H9 (cell line): Measurements from ENCODE around the gene IREB2. TPM values are rescaled to one million over a fixed set of nuclear protein-coding genes. Genes with fewer than 3 reads are reported as not detected.

Experiments
- DNase-seq: peaks from one replicate; pipeline ENCODE4 v3.0.0-alpha.2; 2017
- H2AFZ ChIP-seq: one replicate; pipeline ENCODE4 v1.6.1; 2013; ENCODE audit warnings: mild to moderate bottlenecking, low read length, control low read depth, moderate library complexity
- H2AK5ac ChIP-seq: 2 replicates; pipeline ENCODE4 v1.6.1; 2013; ENCODE audit warnings: low read length, control low read depth, mixed read lengths; ENCODE audit not compliant: insufficient read length
- H2BK120ac ChIP-seq: one replicate; pipeline ENCODE4 v1.6.1; 2013; ENCODE audit warnings: low read depth, mild to moderate bottlenecking, low read length, control low read depth, inconsistent platforms; ENCODE audit not compliant: poor library complexity, severe bottlenecking
- H2BK12ac ChIP-seq: 2 replicates; pipeline ENCODE4 v1.6.1; 2013; ENCODE audit warnings: low read length, control low read depth, mixed read lengths, low read depth; ENCODE audit not compliant: insufficient read length
- H2BK15ac ChIP-seq: 2 replicates; pipeline ENCODE4 v1.6.1; 2013; ENCODE audit warnings: low read depth, low read length, control low read depth
- H2BK20ac ChIP-seq: one replicate; pipeline ENCODE4 v1.6.1; 2013; ENCODE audit warnings: low read depth, mild to moderate bottlenecking, low read length, control low read depth, inconsistent platforms; ENCODE audit not compliant: poor library complexity, severe bottlenecking
- H2BK5ac ChIP-seq: 2 replicates; pipeline ENCODE4 v1.6.1; 2013; ENCODE audit warnings: low read length, control low read depth, mixed read lengths; ENCODE audit not compliant: insufficient read length
- H3K14ac ChIP-seq: 2 replicates; pipeline ENCODE4 v1.6.1; 2013; ENCODE audit warnings: low read length, control low read depth; ENCODE audit not compliant: insufficient read depth
- H3K18ac ChIP-seq: 2 replicates; pipeline ENCODE4 v1.6.1; 2013; ENCODE audit warnings: low read depth, mild to moderate bottlenecking, mixed read lengths, low read length, control low read depth; ENCODE audit not compliant: insufficient read length
- H3K23ac ChIP-seq: 2 replicates; pipeline ENCODE4 v1.6.1; 2013; ENCODE audit warnings: low read length, control low read depth, mixed read lengths, low read depth; ENCODE audit not compliant: insufficient read length
- H3K23me2 ChIP-seq: 2 replicates; pipeline ENCODE4 v1.6.1; 2013; ENCODE audit warnings: low read depth, mild to moderate bottlenecking, mixed read lengths, low read length, control low read depth; ENCODE audit not compliant: insufficient read length, poor library complexity, severe bottlenecking
- H3K27ac ChIP-seq: 2 replicates; pipeline ENCODE4 v1.5.1; 2013; ENCODE audit warnings: low read length, control low read depth, mixed read lengths, low read depth; ENCODE audit not compliant: insufficient read length
- H3K27me3 ChIP-seq: 2 replicates; pipeline ENCODE4 v1.6.1; 2013; ENCODE audit warnings: low read length, control low read depth, inconsistent platforms; ENCODE audit not compliant: insufficient read depth
- H3K4ac ChIP-seq: 2 replicates; pipeline ENCODE4 v1.6.1; 2013; ENCODE audit warnings: low read depth, mild to moderate bottlenecking, control low read depth, inconsistent platforms, low read length, moderate library complexity
- H3K4me1 ChIP-seq: 2 replicates; pipeline ENCODE4 v1.6.1; 2013; ENCODE audit warnings: low read length, control low read depth, inconsistent platforms; ENCODE audit not compliant: insufficient read depth
- H3K4me2 ChIP-seq: 2 replicates; pipeline ENCODE4 v1.6.1; 2013; ENCODE audit warnings: low read length, control low read depth, mixed read lengths; ENCODE audit not compliant: insufficient read length, insufficient read depth
- H3K56ac ChIP-seq: 2 replicates; pipeline ENCODE4 v1.6.1; 2013; ENCODE audit warnings: low read depth, mild to moderate bottlenecking, mixed read lengths, low read length, control low read depth; ENCODE audit not compliant: insufficient read length
- H3K79me1 ChIP-seq: 2 replicates; pipeline ENCODE4 v1.6.1; 2013; ENCODE audit warnings: low read depth, mild to moderate bottlenecking, moderate library complexity, low read length, control low read depth, inconsistent platforms; ENCODE audit not compliant: insufficient read depth, poor library complexity, severe bottlenecking
- H3K79me2 ChIP-seq: 2 replicates; pipeline ENCODE4 v1.6.1; 2013; ENCODE audit warnings: low read length, control low read depth, inconsistent platforms; ENCODE audit not compliant: insufficient read depth
- H3K9ac ChIP-seq: 2 replicates; pipeline ENCODE4 v1.6.1; 2013; ENCODE audit warnings: low read length, control low read depth, mixed read lengths; ENCODE audit not compliant: insufficient read length; ENCODE audit errors: extremely low read depth
- H3K9me3 ChIP-seq: one replicate; pipeline ENCODE4 v1.6.1; 2013; ENCODE audit warnings: low read depth, low read length, inconsistent platforms; ENCODE audit not compliant: control insufficient read depth
- H3T11ph ChIP-seq: one replicate; pipeline ENCODE4 v1.6.1; 2013; ENCODE audit warnings: mild to moderate bottlenecking, low read length, control low read depth, inconsistent platforms
- H4K20me1 ChIP-seq: one replicate; pipeline ENCODE4 v1.6.1; 2013; ENCODE audit not compliant: control insufficient read depth, insufficient read length, insufficient read depth
- H4K5ac ChIP-seq: 2 replicates; pipeline ENCODE4 v1.6.1; 2013; ENCODE audit warnings: low read depth, mild to moderate bottlenecking, mixed read lengths, low read length, control low read depth; ENCODE audit not compliant: insufficient read length
- H4K8ac ChIP-seq: replicated peaks from 2 replicates; pipeline ENCODE4 v1.6.1; 2013; ENCODE audit warnings: low read length, control low read depth, mixed read lengths, low read depth; ENCODE audit not compliant: insufficient read length
- H4K91ac ChIP-seq: 2 replicates; pipeline ENCODE4 v1.6.1; 2013; ENCODE audit warnings: low read depth, mild to moderate bottlenecking, moderate library complexity, mixed read lengths, low read length, control low read depth; ENCODE audit not compliant: insufficient read length
- H3K27ac Mint-ChIP-seq, 3 experiments: 2 replicates in 2 of 3; 3 replicates in 1 of 3; pipeline ENCODE4 v1.8.0; 2020 to 2021; ENCODE audit warnings: mixed read lengths in 3 of 3, mild to moderate bottlenecking in 1 of 3, moderate library complexity in 1 of 3
- H3K27me3 Mint-ChIP-seq: 2 replicates; pipeline ENCODE4 v1.8.0; 2021; ENCODE audit warnings: low read depth, mild to moderate bottlenecking, moderate library complexity, mixed read lengths
- H3K36me3 Mint-ChIP-seq, 3 experiments: 2 replicates in 2 of 3; 3 replicates in 1 of 3; pipeline ENCODE4 v1.8.0; 2020 to 2021; ENCODE audit warnings: low read depth in 3 of 3, mixed read lengths in 3 of 3; ENCODE audit not compliant: insufficient read depth in 1 of 3
- H3K4me1 Mint-ChIP-seq, 2 experiments: 2 replicates each; pipeline ENCODE4 v1.8.0; 2020; ENCODE audit warnings: mixed read lengths in 2 of 2
- H3K4me3 Mint-ChIP-seq, 2 experiments: 2 replicates in 1 of 2; 3 replicates in 1 of 2; pipeline ENCODE4 v1.8.0; 2020 to 2021; ENCODE audit warnings: mild to moderate bottlenecking in 2 of 2, mixed read lengths in 2 of 2, moderate library complexity in 1 of 2
- H3K9me3 Mint-ChIP-seq, 2 experiments: 2 replicates in 1 of 2; 3 replicates in 1 of 2; pipeline ENCODE4 v1.8.0; 2020; ENCODE audit warnings: mild to moderate bottlenecking in 2 of 2, mixed read lengths in 2 of 2, moderate library complexity in 1 of 2
- WGBS: extraction: QIAGEN DNeasy Blood & Tissue Kit; methylation state at CpG from one replicate; pipeline ENCODE4 v1.1.7; 2013; ENCODE audit warnings: missing lambda C conversion rate, low lambda C conversion rate, mixed read lengths; ENCODE audit not compliant: insufficient read length; ENCODE audit errors: extremely low coverage; 5-methylcytosine and 5-hydroxymethylcytosine counted together
- total RNA-seq: library from RNA; stranded (reverse); gene quantifications from 2 replicates; pipeline ENCODE4 v1.2.1, GENCODE V29; 2021
- TF ChIP-seq, protein P1 (sequence below): fragments of 200-600 bp; sonication (generic); conservative IDR thresholded peaks from 3 replicates; pipeline ENCODE4 v1.8.0; 2021; ENCODE audit warnings: antibody characterized with exemption, mild to moderate bottlenecking

The IREB2 gene
- total RNA-seq, 1 experiment from 2014 or later = 87.6 TPM

DNA sequence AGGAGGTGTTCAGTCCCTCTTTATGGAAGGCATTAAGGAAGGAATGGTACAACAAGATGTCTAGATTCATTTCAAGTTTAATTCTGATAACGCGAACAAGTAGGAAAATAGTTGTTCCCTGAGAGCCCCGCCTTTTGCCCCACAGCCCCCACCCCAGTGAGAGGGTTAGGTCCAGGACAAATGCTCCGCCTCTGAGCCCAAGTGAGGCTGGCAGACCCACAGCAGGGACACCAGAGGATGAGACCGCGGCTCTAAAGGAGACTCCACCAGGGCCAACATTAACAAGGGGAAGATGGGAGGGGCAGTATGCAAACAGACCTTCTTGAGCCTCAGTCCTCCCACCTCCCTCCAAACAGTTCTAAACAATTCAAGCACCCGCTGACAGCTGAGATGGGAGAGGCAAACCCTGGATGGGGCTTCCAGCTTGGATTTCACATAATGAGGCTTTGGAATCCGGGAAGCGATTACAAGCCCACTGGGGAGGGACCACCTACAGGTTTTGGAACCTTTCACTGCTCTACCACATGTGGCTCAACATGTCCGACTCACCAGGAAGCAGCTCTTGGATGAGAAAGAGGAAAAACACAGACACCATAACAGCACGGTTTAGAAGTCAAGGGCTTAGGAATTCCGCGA, 42.9 kb upstream of the IREB2 start:
- H3K9ac ChIP-seq = no peak overlapping the region
- H3K27me3 ChIP-seq = no peaks in the 10 kb centered on the region
- H3K14ac ChIP-seq = no peak overlapping the region
- H3K27me3 Mint-ChIP-seq = peaks cover 3% of the 10 kb centered on the region
- no peak overlapping the region for H2BK15ac ChIP-seq
- TF ChIP-seq, protein P1, sequence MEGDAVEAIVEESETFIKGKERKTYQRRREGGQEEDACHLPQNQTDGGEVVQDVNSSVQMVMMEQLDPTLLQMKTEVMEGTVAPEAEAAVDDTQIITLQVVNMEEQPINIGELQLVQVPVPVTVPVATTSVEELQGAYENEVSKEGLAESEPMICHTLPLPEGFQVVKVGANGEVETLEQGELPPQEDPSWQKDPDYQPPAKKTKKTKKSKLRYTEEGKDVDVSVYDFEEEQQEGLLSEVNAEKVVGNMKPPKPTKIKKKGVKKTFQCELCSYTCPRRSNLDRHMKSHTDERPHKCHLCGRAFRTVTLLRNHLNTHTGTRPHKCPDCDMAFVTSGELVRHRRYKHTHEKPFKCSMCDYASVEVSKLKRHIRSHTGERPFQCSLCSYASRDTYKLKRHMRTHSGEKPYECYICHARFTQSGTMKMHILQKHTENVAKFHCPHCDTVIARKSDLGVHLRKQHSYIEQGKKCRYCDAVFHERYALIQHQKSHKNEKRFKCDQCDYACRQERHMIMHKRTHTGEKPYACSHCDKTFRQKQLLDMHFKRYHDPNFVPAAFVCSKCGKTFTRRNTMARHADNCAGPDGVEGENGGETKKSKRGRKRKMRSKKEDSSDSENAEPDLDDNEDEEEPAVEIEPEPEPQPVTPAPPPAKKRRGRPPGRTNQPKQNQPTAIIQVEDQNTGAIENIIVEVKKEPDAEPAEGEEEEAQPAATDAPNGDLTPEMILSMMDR = no peak
- DNase-seq = peak; percentile 67
- H3K9me3 Mint-ChIP-seq = peaks cover 3 to 5% of the 10 kb centered on the region in 2 experiments; a peak in 2 of 5 replicates
- no peak overlapping the region for H2BK20ac ChIP-seq
- no peaks in the 10 kb centered on the region for H3K23me2 ChIP-seq
- peak overlapping the region; percentile 60 to 96 (median 89); a peak in 4 of 7 replicates for H3K27ac Mint-ChIP-seq
- no peak overlapping the region for H2AFZ ChIP-seq
- H3T11ph ChIP-seq = no peak overlapping the region
- H3K4me2 ChIP-seq = peak overlapping the region; percentile 7
- H4K5ac ChIP-seq = no peak overlapping the region
- no peak overlapping the region for H3K56ac ChIP-seq
- H3K4me1 ChIP-seq = peaks cover 3% of the 10 kb centered on the region; the same call in 1 of the 2 replicates
- H3K79me2 ChIP-seq = no peaks in the 10 kb centered on the region
- H4K8ac ChIP-seq = no peak overlapping the region
- no peak overlapping the region for H3K18ac ChIP-seq
- peaks cover 58 to 71% of the 10 kb centered on the region in 2 experiments for H3K4me1 Mint-ChIP-seq
- H3K27ac ChIP-seq = no peak overlapping the region
- H2BK120ac ChIP-seq = no peak overlapping the region
- no peak overlapping the region for H2AK5ac ChIP-seq
- no peak overlapping the region for H3K23ac ChIP-seq
- no peak overlapping the region for H2BK5ac ChIP-seq
- no peaks in the 10 kb centered on the region for H3K79me1 ChIP-seq
- H3K36me3 Mint-ChIP-seq = peaks cover 0 to 2% (median 2%) of the 10 kb centered on the region in 3 experiments; a peak in 2 of 7 replicates
- no peaks in the 10 kb centered on the region for H3K9me3 ChIP-seq
- no peak overlapping the region for H2BK12ac ChIP-seq
- no peaks in the 10 kb centered on the region for H4K20me1 ChIP-seq
- H3K4ac ChIP-seq = no peak overlapping the region
- WGBS = no CpG with 5 or more reads among the region's 13 CpGs
- no peak overlapping the region for H4K91ac ChIP-seq
- H3K4me3 Mint-ChIP-seq = peak overlapping the region in 1 of 2 experiments; percentile 13; a peak in 2 of 5 replicates
